H9 (cell line): ENCODE measurements around the gene TGM3. TPM values are rescaled to one million over a fixed set of nuclear protein-coding genes. Genes with fewer than 3 reads are reported as not detected.

Experiments used
- DNase-seq: peaks from one replicate; pipeline ENCODE4 v3.0.0-alpha.2; 2017
- H2AFZ ChIP-seq: one replicate; pipeline ENCODE4 v1.6.1; 2013; ENCODE audit warnings: mild to moderate bottlenecking, low read length, control low read depth, moderate library complexity
- H2AK5ac ChIP-seq: 2 replicates; pipeline ENCODE4 v1.6.1; 2013; ENCODE audit warnings: low read length, control low read depth, mixed read lengths; ENCODE audit not compliant: insufficient read length
- H2BK120ac ChIP-seq: one replicate; pipeline ENCODE4 v1.6.1; 2013; ENCODE audit warnings: low read depth, mild to moderate bottlenecking, low read length, control low read depth, inconsistent platforms; ENCODE audit not compliant: poor library complexity, severe bottlenecking
- H2BK12ac ChIP-seq: 2 replicates; pipeline ENCODE4 v1.6.1; 2013; ENCODE audit warnings: low read length, control low read depth, mixed read lengths, low read depth; ENCODE audit not compliant: insufficient read length
- H2BK15ac ChIP-seq: 2 replicates; pipeline ENCODE4 v1.6.1; 2013; ENCODE audit warnings: low read depth, low read length, control low read depth
- H2BK20ac ChIP-seq: one replicate; pipeline ENCODE4 v1.6.1; 2013; ENCODE audit warnings: low read depth, mild to moderate bottlenecking, low read length, control low read depth, inconsistent platforms; ENCODE audit not compliant: poor library complexity, severe bottlenecking
- H2BK5ac ChIP-seq: 2 replicates; pipeline ENCODE4 v1.6.1; 2013; ENCODE audit warnings: low read length, control low read depth, mixed read lengths; ENCODE audit not compliant: insufficient read length
- H3K14ac ChIP-seq: 2 replicates; pipeline ENCODE4 v1.6.1; 2013; ENCODE audit warnings: low read length, control low read depth; ENCODE audit not compliant: insufficient read depth
- H3K18ac ChIP-seq: 2 replicates; pipeline ENCODE4 v1.6.1; 2013; ENCODE audit warnings: low read depth, mild to moderate bottlenecking, mixed read lengths, low read length, control low read depth; ENCODE audit not compliant: insufficient read length
- H3K23ac ChIP-seq: 2 replicates; pipeline ENCODE4 v1.6.1; 2013; ENCODE audit warnings: low read length, control low read depth, mixed read lengths, low read depth; ENCODE audit not compliant: insufficient read length
- H3K23me2 ChIP-seq: 2 replicates; pipeline ENCODE4 v1.6.1; 2013; ENCODE audit warnings: low read depth, mild to moderate bottlenecking, mixed read lengths, low read length, control low read depth; ENCODE audit not compliant: insufficient read length, poor library complexity, severe bottlenecking
- H3K27ac ChIP-seq: 2 replicates; pipeline ENCODE4 v1.5.1; 2013; ENCODE audit warnings: low read length, control low read depth, mixed read lengths, low read depth; ENCODE audit not compliant: insufficient read length
- H3K27me3 ChIP-seq: 2 replicates; pipeline ENCODE4 v1.6.1; 2013; ENCODE audit warnings: low read length, control low read depth, inconsistent platforms; ENCODE audit not compliant: insufficient read depth
- H3K4ac ChIP-seq: 2 replicates; pipeline ENCODE4 v1.6.1; 2013; ENCODE audit warnings: low read depth, mild to moderate bottlenecking, control low read depth, inconsistent platforms, low read length, moderate library complexity
- H3K4me1 ChIP-seq: 2 replicates; pipeline ENCODE4 v1.6.1; 2013; ENCODE audit warnings: low read length, control low read depth, inconsistent platforms; ENCODE audit not compliant: insufficient read depth
- H3K4me2 ChIP-seq: 2 replicates; pipeline ENCODE4 v1.6.1; 2013; ENCODE audit warnings: low read length, control low read depth, mixed read lengths; ENCODE audit not compliant: insufficient read length, insufficient read depth
- H3K56ac ChIP-seq: 2 replicates; pipeline ENCODE4 v1.6.1; 2013; ENCODE audit warnings: low read depth, mild to moderate bottlenecking, mixed read lengths, low read length, control low read depth; ENCODE audit not compliant: insufficient read length
- H3K79me1 ChIP-seq: 2 replicates; pipeline ENCODE4 v1.6.1; 2013; ENCODE audit warnings: low read depth, mild to moderate bottlenecking, moderate library complexity, low read length, control low read depth, inconsistent platforms; ENCODE audit not compliant: insufficient read depth, poor library complexity, severe bottlenecking
- H3K79me2 ChIP-seq: 2 replicates; pipeline ENCODE4 v1.6.1; 2013; ENCODE audit warnings: low read length, control low read depth, inconsistent platforms; ENCODE audit not compliant: insufficient read depth
- H3K9ac ChIP-seq: 2 replicates; pipeline ENCODE4 v1.6.1; 2013; ENCODE audit warnings: low read length, control low read depth, mixed read lengths; ENCODE audit not compliant: insufficient read length; ENCODE audit errors: extremely low read depth
- H3K9me3 ChIP-seq: one replicate; pipeline ENCODE4 v1.6.1; 2013; ENCODE audit warnings: low read depth, low read length, inconsistent platforms; ENCODE audit not compliant: control insufficient read depth
- H3T11ph ChIP-seq: one replicate; pipeline ENCODE4 v1.6.1; 2013; ENCODE audit warnings: mild to moderate bottlenecking, low read length, control low read depth, inconsistent platforms
- H4K20me1 ChIP-seq: one replicate; pipeline ENCODE4 v1.6.1; 2013; ENCODE audit not compliant: control insufficient read depth, insufficient read length, insufficient read depth
- H4K5ac ChIP-seq: 2 replicates; pipeline ENCODE4 v1.6.1; 2013; ENCODE audit warnings: low read depth, mild to moderate bottlenecking, mixed read lengths, low read length, control low read depth; ENCODE audit not compliant: insufficient read length
- H4K8ac ChIP-seq: replicated peaks from 2 replicates; pipeline ENCODE4 v1.6.1; 2013; ENCODE audit warnings: low read length, control low read depth, mixed read lengths, low read depth; ENCODE audit not compliant: insufficient read length
- H4K91ac ChIP-seq: 2 replicates; pipeline ENCODE4 v1.6.1; 2013; ENCODE audit warnings: low read depth, mild to moderate bottlenecking, moderate library complexity, mixed read lengths, low read length, control low read depth; ENCODE audit not compliant: insufficient read length
- H3K27ac Mint-ChIP-seq, 3 experiments: 2 replicates in 2 of 3; 3 replicates in 1 of 3; pipeline ENCODE4 v1.8.0; 2020 to 2021; ENCODE audit warnings: mixed read lengths in 3 of 3, mild to moderate bottlenecking in 1 of 3, moderate library complexity in 1 of 3
- H3K27me3 Mint-ChIP-seq: 2 replicates; pipeline ENCODE4 v1.8.0; 2021; ENCODE audit warnings: low read depth, mild to moderate bottlenecking, moderate library complexity, mixed read lengths
- H3K36me3 Mint-ChIP-seq, 3 experiments: 2 replicates in 2 of 3; 3 replicates in 1 of 3; pipeline ENCODE4 v1.8.0; 2020 to 2021; ENCODE audit warnings: low read depth in 3 of 3, mixed read lengths in 3 of 3; ENCODE audit not compliant: insufficient read depth in 1 of 3
- H3K4me1 Mint-ChIP-seq, 2 experiments: 2 replicates each; pipeline ENCODE4 v1.8.0; 2020; ENCODE audit warnings: mixed read lengths in 2 of 2
- H3K4me3 Mint-ChIP-seq, 2 experiments: 2 replicates in 1 of 2; 3 replicates in 1 of 2; pipeline ENCODE4 v1.8.0; 2020 to 2021; ENCODE audit warnings: mild to moderate bottlenecking in 2 of 2, mixed read lengths in 2 of 2, moderate library complexity in 1 of 2
- H3K9me3 Mint-ChIP-seq, 2 experiments: 2 replicates in 1 of 2; 3 replicates in 1 of 2; pipeline ENCODE4 v1.8.0; 2020; ENCODE audit warnings: mild to moderate bottlenecking in 2 of 2, mixed read lengths in 2 of 2, moderate library complexity in 1 of 2
- CTCF ChIP-seq: fragments of 200-600 bp; sonication (generic); conservative IDR thresholded peaks from 3 replicates; pipeline ENCODE4 v1.8.0; 2021; ENCODE audit warnings: antibody characterized with exemption, mild to moderate bottlenecking
- WGBS: extraction: QIAGEN DNeasy Blood & Tissue Kit; methylation state at CpG from one replicate; pipeline ENCODE4 v1.1.7; 2013; ENCODE audit warnings: missing lambda C conversion rate, low lambda C conversion rate, mixed read lengths; ENCODE audit not compliant: insufficient read length; ENCODE audit errors: extremely low coverage; 5-methylcytosine and 5-hydroxymethylcytosine counted together
- total RNA-seq: library from RNA; stranded (reverse); gene quantifications from 2 replicates; pipeline ENCODE4 v1.2.1, GENCODE V29; 2021

TGM3 gene
- total RNA-seq, 1 experiment from 2014 or later = not detected

- Histone ChIP-seq H2BK5ac (no peak overlapping the region), H3K4me1 (no peaks in the 10 kb centered on the region), H3K79me2 (no peaks in the 10 kb centered on the region), H3K79me1 (no peaks in the 10 kb centered on the region), H3K9ac (no peak overlapping the region), H2BK15ac (no peak overlapping the region), H3K14ac (no peak overlapping the region), H4K5ac (no peak overlapping the region), H2AK5ac (no peak overlapping the region), H3K27ac (no peak overlapping the region), H3K18ac (no peak overlapping the region), H2AFZ (no peak overlapping the region), H3K4me2 (no peak overlapping the region), H4K91ac (no peak overlapping the region), H3K9me3 (no peaks in the 10 kb centered on the region), H4K8ac (no peak overlapping the region), H4K20me1 (no peaks in the 10 kb centered on the region), H3K4ac (no peak overlapping the region), H3K23me2 (no peaks in the 10 kb centered on the region), H3K27me3 (no peaks in the 10 kb centered on the region), H2BK12ac (no peak overlapping the region), H2BK120ac (no peak overlapping the region), H3K23ac (no peak overlapping the region), H2BK20ac (no peak overlapping the region), H3K56ac (no peak overlapping the region), H3T11ph (no peak overlapping the region)
- Mint-ChIP-seq H3K4me1 (peaks cover 0 to 5% of the 10 kb centered on the region in 2 experiments; a peak in 2 of 4 replicates), H3K27ac (no peak overlapping the region), H3K9me3 (peaks cover 7 to 8% of the 10 kb centered on the region in 2 experiments; a peak in 3 of 5 replicates), H3K4me3 (no peak overlapping the region), H3K36me3 (peaks cover 0 to 2% (median 2%) of the 10 kb centered on the region in 3 experiments; a peak in 3 of 7 replicates), H3K27me3 (peaks cover 4% of the 10 kb centered on the region; the same call in 1 of the 2 replicates)
- no peak for DNase-seq
- no peak for TF ChIP-seq CTCF
- WGBS = no CpG with 5 or more reads among the region's 4 CpGs
Measured at GRCh38 chr20:2285613-2286012, 10.2 kb upstream of the TGM3 start.
